ENCODE data around the gene TLR6. TPM values are rescaled to one million over a fixed set of nuclear protein-coding genes. Genes with fewer than 3 reads are reported as not detected.

TLR6 gene, protein sequence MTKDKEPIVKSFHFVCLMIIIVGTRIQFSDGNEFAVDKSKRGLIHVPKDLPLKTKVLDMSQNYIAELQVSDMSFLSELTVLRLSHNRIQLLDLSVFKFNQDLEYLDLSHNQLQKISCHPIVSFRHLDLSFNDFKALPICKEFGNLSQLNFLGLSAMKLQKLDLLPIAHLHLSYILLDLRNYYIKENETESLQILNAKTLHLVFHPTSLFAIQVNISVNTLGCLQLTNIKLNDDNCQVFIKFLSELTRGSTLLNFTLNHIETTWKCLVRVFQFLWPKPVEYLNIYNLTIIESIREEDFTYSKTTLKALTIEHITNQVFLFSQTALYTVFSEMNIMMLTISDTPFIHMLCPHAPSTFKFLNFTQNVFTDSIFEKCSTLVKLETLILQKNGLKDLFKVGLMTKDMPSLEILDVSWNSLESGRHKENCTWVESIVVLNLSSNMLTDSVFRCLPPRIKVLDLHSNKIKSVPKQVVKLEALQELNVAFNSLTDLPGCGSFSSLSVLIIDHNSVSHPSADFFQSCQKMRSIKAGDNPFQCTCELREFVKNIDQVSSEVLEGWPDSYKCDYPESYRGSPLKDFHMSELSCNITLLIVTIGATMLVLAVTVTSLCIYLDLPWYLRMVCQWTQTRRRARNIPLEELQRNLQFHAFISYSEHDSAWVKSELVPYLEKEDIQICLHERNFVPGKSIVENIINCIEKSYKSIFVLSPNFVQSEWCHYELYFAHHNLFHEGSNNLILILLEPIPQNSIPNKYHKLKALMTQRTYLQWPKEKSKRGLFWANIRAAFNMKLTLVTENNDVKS
- under 1 TPM; 0.13 to 0.53 TPM for total RNA-seq
- polyA plus RNA-seq (2013, experiment 1 of 2), result not detected
- polyA plus RNA-seq (2013, experiment 2 of 2), result 0.04 TPM
- long read RNA-seq, experiment 1, result 0 reads
- long read RNA-seq, experiment 2, result 0 reads
- long read RNA-seq, experiment 3, partial matches to known transcripts, result 0 of 1 reads
- long read RNA-seq, experiment 3, other reads (novel, unspliced or antisense), result 1 of 1 reads
- long read RNA-seq, experiment 4, result 0 reads

- peaks cover 7% of the 10 kb centered on the region for H3K4me1 Mint-ChIP-seq
- Histone ChIP-seq H3K27ac (ENCODE audit: low read depth, low read length) (no peak within 1 kb of the TSS), H3K36me3 (ENCODE audit: control insufficient read depth, insufficient read depth, low read length) (no peaks in the 10 kb centered on the region), H3K9me3 (ENCODE audit: control insufficient read depth, low read length) (no peaks in the 10 kb centered on the region), H3K4me1 (ENCODE audit: control insufficient read depth, insufficient read depth, low read length) (no peaks in the 10 kb centered on the region), H3K9ac (ENCODE audit: extremely low read depth, low read length, poor library complexity, severe bottlenecking) (no peak within 1 kb of the TSS), H3K4me3 (ENCODE audit: low read length) (no peak within 1 kb of the TSS), H3K27me3 (ENCODE audit: control insufficient read depth, insufficient read depth, low read length, poor library complexity, severe bottlenecking) (no peaks in the 10 kb centered on the region)
- H3K27ac Mint-ChIP-seq, result peak within 1 kb of the TSS; percentile 75
- WGBS, 2 experiments (ENCODE audit: insufficient coverage in 1 of 2, insufficient read length in 1 of 2), result 37 to 45% methylated on average over 5 to 8 of the region's 8 CpGs
- H3K9me3 Mint-ChIP-seq, result no peaks in the 10 kb centered on the region
- no peaks in the 10 kb centered on the region for H3K36me3 Mint-ChIP-seq (ENCODE audit: low read depth)
- peak; percentile 82 for DNase-seq
- peak; percentile 82 for TF ChIP-seq CTCF (conservative IDR thresholded peaks at IDR 0.05)
- H3K4me3 Mint-ChIP-seq, result no peak within 1 kb of the TSS
- H3K27me3 Mint-ChIP-seq (ENCODE audit: insufficient read depth), result peaks cover 4% of the 10 kb centered on the region
Observed at GRCh38 chr4:38856524-38857337, at the start of gene TLR6. TSS of gene TLR6 (minus strand) at chr4:38856817. CDS start at chr4:38829473, 27,344 bp downstream.

DNA sequence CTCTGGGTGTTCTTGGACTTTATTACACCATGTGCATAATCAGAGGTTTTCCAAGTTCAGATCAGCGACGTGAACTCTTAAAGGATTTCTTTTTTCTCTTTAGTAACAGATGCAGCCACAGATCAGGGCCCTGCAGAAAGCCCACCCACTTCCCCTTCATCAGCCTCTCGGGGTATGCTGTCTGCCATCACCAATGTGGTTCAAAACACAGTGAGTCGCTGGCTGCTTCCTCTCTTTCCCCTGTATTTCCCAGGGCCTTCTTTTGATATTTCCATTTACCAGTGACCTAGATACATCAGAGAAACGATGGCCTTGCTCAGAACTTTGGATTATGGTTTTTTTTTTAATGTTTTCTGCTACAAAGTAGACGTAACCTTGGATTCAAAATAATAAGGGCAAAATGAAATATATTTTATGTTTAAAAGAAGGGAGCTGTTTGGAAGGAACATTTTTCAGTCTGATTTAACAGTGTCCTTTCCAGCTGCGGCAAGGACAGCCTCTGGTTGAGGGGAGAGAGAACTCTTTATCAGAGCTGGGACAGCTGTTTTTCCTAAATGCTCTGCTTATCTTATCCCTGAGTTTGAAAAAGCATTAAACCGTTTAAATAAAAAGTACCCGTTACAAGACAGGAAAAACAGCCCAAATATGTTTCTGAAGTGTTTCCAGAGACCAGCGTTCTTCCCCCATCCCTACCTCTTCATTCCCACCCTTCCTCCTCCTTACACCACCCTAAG is 49.2 kb upstream of the TLR6 start:
- H3K27ac Mint-ChIP-seq, result no peak overlapping the region
- H3K36me3 ChIP-seq (ENCODE audit: control insufficient read depth, insufficient read depth, low read length), result peaks cover 24% of the 10 kb centered on the region
- H3K9ac ChIP-seq (ENCODE audit: extremely low read depth, low read length, poor library complexity, severe bottlenecking), result no peak overlapping the region
- H3K27me3 Mint-ChIP-seq (ENCODE audit: insufficient read depth), result peaks cover 6% of the 10 kb centered on the region
- H3K27ac ChIP-seq (ENCODE audit: low read depth, low read length), result no peak overlapping the region
- H3K4me3 ChIP-seq (ENCODE audit: low read length), result no peak overlapping the region
- DNase-seq, result no peak
- H3K27me3 ChIP-seq (ENCODE audit: control insufficient read depth, insufficient read depth, low read length, poor library complexity, severe bottlenecking), result no peaks in the 10 kb centered on the region
- peaks cover 16% of the 10 kb centered on the region for H3K4me1 Mint-ChIP-seq
- no peaks in the 10 kb centered on the region for H3K4me1 ChIP-seq (ENCODE audit: control insufficient read depth, insufficient read depth, low read length)
- H3K36me3 Mint-ChIP-seq (ENCODE audit: low read depth), result peaks cover 33% of the 10 kb centered on the region
- TF ChIP-seq CTCF (conservative IDR thresholded peaks at IDR 0.05), result no peak
- H3K9me3 ChIP-seq (ENCODE audit: control insufficient read depth, low read length), result no peaks in the 10 kb centered on the region
- no peak overlapping the region for H3K4me3 Mint-ChIP-seq
- WGBS, 2 experiments (ENCODE audit: insufficient coverage in 1 of 2, insufficient read length in 1 of 2), result 88 to 89% methylated on average over 7 to 10 of the region's 10 CpGs
- no peaks in the 10 kb centered on the region for H3K9me3 Mint-ChIP-seq
